Sigmoid colon (tissue), 7 donors: ENCODE results near the gene RGS7. TPM values are rescaled to one million over a fixed set of nuclear protein-coding genes. Genes with fewer than 3 reads are reported as not detected.

Experiments
- DNase-seq: peaks from one replicate; pipeline ENCODE4 v3.0.0-alpha.2; 2019
- H3K27ac ChIP-seq, 4 donors: fragments of 200-600 bp; sonication (generic); one replicate each; pipeline ENCODE4 v1.5.1; 2016 to 2019; ENCODE audit warnings: mild to moderate bottlenecking in 1 of 4
- H3K27me3 ChIP-seq, 3 donors: fragments of 200-600 bp; sonication (generic); one replicate each; pipeline ENCODE4 v1.5.1; 2019; ENCODE audit warnings: mild to moderate bottlenecking in 1 of 3
- H3K36me3 ChIP-seq, 4 donors: fragments of 200-600 bp; sonication (generic); one replicate each; pipeline ENCODE4 v1.5.1; 2016 to 2019
- H3K4me1 ChIP-seq, 4 donors: fragments of 200-600 bp; sonication (generic); one replicate each; pipeline ENCODE4 v1.5.1; 2017 to 2019
- H3K4me3 ChIP-seq, 4 donors: fragments of 200-600 bp; sonication (generic); one replicate each; pipeline ENCODE4 v1.5.1; 2017 to 2019; ENCODE audit warnings: mild to moderate bottlenecking in 2 of 4, moderate library complexity in 1 of 4
- H3K9me3 ChIP-seq, 4 donors: fragments of 200-600 bp in 3 of 4; sonication (generic) in 3 of 4; one replicate each; pipeline versions ENCODE4 v1.5.1 to v1.6.1; 2013 to 2019
- CTCF ChIP-seq, 4 experiments: fragments of 450-650 bp in 3 of 4; fragments of 200-600 bp in 1 of 4; IDR thresholded peaks; one replicate each; pipeline ENCODE4 v1.5.1; 2016 to 2019; ENCODE audit warnings: antibody characterized with exemption in 4 of 4, mild to moderate bottlenecking in 3 of 4, moderate library complexity in 2 of 4
- EP300 ChIP-seq, 4 donors: sonication (generic); formaldehyde crosslinking; IDR thresholded peaks; one replicate each; pipeline ENCODE4 v1.6.1; 2017; ENCODE audit warnings: antibody characterized with exemption in 4 of 4
- POLR2A ChIP-seq, 2 donors: fragments of 450-650 bp; IDR thresholded peaks; one replicate each; pipeline ENCODE4 v1.6.1; 2016; ENCODE audit warnings: antibody characterized with exemption in 2 of 2, mild to moderate bottlenecking in 2 of 2, moderate library complexity in 2 of 2
- POLR2AphosphoS5 ChIP-seq, 4 donors: sonication (generic); formaldehyde crosslinking; IDR thresholded peaks; one replicate each; pipeline ENCODE4 v1.6.1; 2017; ENCODE audit warnings: antibody characterized with exemption in 4 of 4
- WGBS, 2 donors: extraction: QIAGEN DNeasy Blood & Tissue Kit; methylation state at CpG; one replicate each; pipeline ENCODE4 v1.1.7; 2013; 5-methylcytosine and 5-hydroxymethylcytosine counted together
- intact Hi-C: fragments of 100-400 bp; cut with DNase I; formaldehyde crosslinking; loops from one replicate; pipeline ENCODE4 v1.15.1; 2023
- polyA plus RNA-seq, 3 donors: library from polyadenylated mRNA; stranded (reverse); fragments of 200-250 nt; gene quantifications; one replicate each; pipeline ENCODE4 v1.2.3, GENCODE V29; 2013
- total RNA-seq, 4 donors: library from RNA; depleted of rRNA; stranded (reverse); fragments of >200 nt; gene quantifications; one replicate each; pipeline ENCODE4 v1.1.0, GENCODE V29; 2016
- donor health status: healthy with polysubstance abuse.
- donor health status: Bipolar disorder and iron deficiency.
- donor health status: healthy.

The RGS7 gene
- total and polyA plus RNA-seq, 7 donors = 0.10 to 1.8 (median 0.33) TPM; not detected in 4

- 69 to 79% methylated on average over 3 of the region's 3 CpGs for WGBS, 2 donors
- H3K4me3 ChIP-seq = no peak overlapping the region
- no peak for TF ChIP-seq POLR2AphosphoS5 (IDR thresholded peaks at IDR 0.05)
- TF ChIP-seq EP300 (IDR thresholded peaks at IDR 0.05) = no peak
- H3K27ac ChIP-seq = no peak overlapping the region
- DNase-seq = no peak
- H3K27me3 ChIP-seq = no peaks in the 10 kb centered on the region
- intact Hi-C loops = no loop called here
- H3K9me3 ChIP-seq = no peaks in the 10 kb centered on the region
- H3K4me1 ChIP-seq = no peaks in the 10 kb centered on the region
- H3K36me3 ChIP-seq = no peaks in the 10 kb centered on the region
Observed at GRCh38 chr1:241316372-241316771, 40.6 kb downstream of the RGS7 start.

- intact Hi-C loops = no loop called here
- WGBS, 2 donors = 53 to 65% methylated on average over 5 of the region's 5 CpGs
- no peak overlapping the region for H3K27ac ChIP-seq
- no peaks in the 10 kb centered on the region for H3K36me3 ChIP-seq
- no peaks in the 10 kb centered on the region for H3K9me3 ChIP-seq
- no peaks in the 10 kb centered on the region for H3K4me1 ChIP-seq
- no peak for DNase-seq
- no peak for TF ChIP-seq POLR2AphosphoS5 (IDR thresholded peaks at IDR 0.05)
- no peak for TF ChIP-seq CTCF (IDR thresholded peaks at IDR 0.05)
- TF ChIP-seq EP300 (IDR thresholded peaks at IDR 0.05) = no peak
- no peak for TF ChIP-seq POLR2A (IDR thresholded peaks at IDR 0.05)
- H3K4me3 ChIP-seq = no peak overlapping the region
- H3K27me3 ChIP-seq = no peaks in the 10 kb centered on the region
Observed at GRCh38 chr1:241311056-241311746, 45.8 kb downstream of the RGS7 start.

- WGBS, 2 donors = 34 to 72% methylated on average over 3 of the region's 3 CpGs
- H3K4me3 ChIP-seq = no peak overlapping the region
Observed at GRCh38 chr1:241310451-241310850, 46.6 kb downstream of the RGS7 start.

GRCh38 chr1:241309651-241310050 lies 47.4 kb downstream of the RGS7 start:
- 87 to 92% methylated on average over 4 of the region's 4 CpGs for WGBS, 2 donors
- Histone ChIP-seq H3K4me3 (no peak overlapping the region), H3K36me3 (no peaks in the 10 kb centered on the region), H3K9me3 (peaks cover 0 to 2% (median 0%) of the 10 kb centered on the region in 4 donors), H3K4me1 (no peaks in the 10 kb centered on the region), H3K27me3 (no peaks in the 10 kb centered on the region), H3K27ac (no peak overlapping the region)
- TF ChIP-seq CTCF (IDR thresholded peaks at IDR 0.05) (no peak), EP300 (IDR thresholded peaks at IDR 0.05) (no peak), POLR2A (IDR thresholded peaks at IDR 0.05) (no peak), POLR2AphosphoS5 (IDR thresholded peaks at IDR 0.05) (no peak)
- DNase-seq = no peak
- intact Hi-C loops = no loop called here

More at GRCh38 chr1:241310451-241310850, 46.6 kb downstream of the RGS7 start:
- H3K27ac ChIP-seq = no peak overlapping the region
- intact Hi-C loops = no loop called here
- no peaks in the 10 kb centered on the region for H3K36me3 ChIP-seq
- no peak for DNase-seq
- H3K4me1 ChIP-seq = no peaks in the 10 kb centered on the region
- H3K9me3 ChIP-seq = peaks cover 0 to 2% (median 0%) of the 10 kb centered on the region in 4 donors
- H3K27me3 ChIP-seq = no peaks in the 10 kb centered on the region
- TF ChIP-seq CTCF (IDR thresholded peaks at IDR 0.05) (no peak), POLR2AphosphoS5 (IDR thresholded peaks at IDR 0.05) (no peak), EP300 (IDR thresholded peaks at IDR 0.05) (no peak), POLR2A (IDR thresholded peaks at IDR 0.05) (no peak)

- no peak for DNase-seq
- H3K4me3 ChIP-seq = no peak overlapping the region
- H3K4me1 ChIP-seq = no peaks in the 10 kb centered on the region
- H3K9me3 ChIP-seq = peaks cover 0 to 5% (median 1%) of the 10 kb centered on the region in 4 donors
- H3K36me3 ChIP-seq = no peaks in the 10 kb centered on the region
- TF ChIP-seq POLR2A (IDR thresholded peaks at IDR 0.05) (no peak), CTCF (IDR thresholded peaks at IDR 0.05) (no peak), POLR2AphosphoS5 (IDR thresholded peaks at IDR 0.05) (no peak), EP300 (IDR thresholded peaks at IDR 0.05) (no peak)
- H3K27ac ChIP-seq = no peak overlapping the region
- WGBS, 2 donors = 82 to 89% methylated on average over 3 of the region's 3 CpGs
- intact Hi-C loops = no loop called here
- no peaks in the 10 kb centered on the region for H3K27me3 ChIP-seq
Observed at GRCh38 chr1:241308471-241308870, 48.5 kb downstream of the RGS7 start.
